Breast epithelium (tissue), 3 donors: Measurements from ENCODE around the gene CNTNAP3B.
"Not testable (repeated sequence)": the region's sequence is repeated elsewhere in the genome, so short reads cannot be mapped to it uniquely, and the experiment has no call there.

ENCODE experiments used
- CTCF ChIP-seq, 3 donors: fragments of 450-650 bp; IDR thresholded peaks; one replicate each; pipeline ENCODE4 v1.5.1; 2016 to 2017; ENCODE audit warnings: antibody characterized with exemption in 3 of 3, mild to moderate bottlenecking in 3 of 3, moderate library complexity in 3 of 3
- POLR2AphosphoS5 ChIP-seq, 3 donors: sonication (generic); formaldehyde crosslinking; IDR thresholded peaks; one replicate each; pipeline ENCODE4 v1.6.1; 2017; ENCODE audit warnings: antibody characterized with exemption in 3 of 3

GRCh38 chr9:42020639-42021038 lies 108.6 kb downstream of the CNTNAP3B start:
- not testable (repeated sequence) for TF ChIP-seq CTCF, POLR2AphosphoS5 (IDR thresholded peaks at IDR 0.05)
